ENCODE results near the gene RNF5. TPM values are rescaled to one million over a fixed set of nuclear protein-coding genes. Genes with fewer than 3 reads are reported as not detected.
A peak's percentile ranks its signal among the peaks of the same experiment; 100 is the strongest.

The RNF5 gene
- total and polyA plus RNA-seq, 9 of the 15 experiments (the other 6 are each of a cell fraction or from before 2014, with no cell fraction given) = 62.2 to 245 (median 129) TPM

- TF ChIP-seq, protein P1, sequence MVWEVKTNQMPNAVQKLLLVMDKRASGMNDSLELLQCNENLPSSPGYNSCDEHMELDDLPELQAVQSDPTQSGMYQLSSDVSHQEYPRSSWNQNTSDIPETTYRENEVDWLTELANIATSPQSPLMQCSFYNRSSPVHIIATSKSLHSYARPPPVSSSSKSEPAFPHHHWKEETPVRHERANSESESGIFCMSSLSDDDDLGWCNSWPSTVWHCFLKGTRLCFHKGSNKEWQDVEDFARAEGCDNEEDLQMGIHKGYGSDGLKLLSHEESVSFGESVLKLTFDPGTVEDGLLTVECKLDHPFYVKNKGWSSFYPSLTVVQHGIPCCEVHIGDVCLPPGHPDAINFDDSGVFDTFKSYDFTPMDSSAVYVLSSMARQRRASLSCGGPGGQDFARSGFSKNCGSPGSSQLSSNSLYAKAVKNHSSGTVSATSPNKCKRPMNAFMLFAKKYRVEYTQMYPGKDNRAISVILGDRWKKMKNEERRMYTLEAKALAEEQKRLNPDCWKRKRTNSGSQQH (CRISPR knock-in tag; IDR thresholded peaks at IDR 0.05) = peak; percentile 78
- TF ChIP-seq ZNF212 (CRISPR knock-in tag; IDR thresholded peaks at IDR 0.05) (no peak), CEBPG (CRISPR knock-in tag; IDR thresholded peaks at IDR 0.05) (no peak), CEBPG (tag; conservative IDR thresholded peaks at IDR 0.05 in 1 of 2, IDR thresholded peaks at IDR 0.05 in 1 of 2) (no peak), ZKSCAN1 (IDR thresholded peaks at IDR 0.05; ENCODE audit: low read depth, low read length) (no peak; the same call in 1 of the 2 replicates), NR2C2 (CRISPR knock-in tag; IDR thresholded peaks at IDR 0.05) (no peak), NR2C2 (tag; IDR thresholded peaks at IDR 0.05) (peak; percentile 87), KLF13 (tag; IDR thresholded peaks at IDR 0.05; ENCODE audit: borderline replicate concordance, low read depth) (peak; percentile 42; the same call in 1 of the 2 replicates), ZC3H8 (IDR thresholded peaks at IDR 0.05) (no peak), ZNF133 (CRISPR knock-in tag; IDR thresholded peaks at IDR 0.05) (no peak)
- TF ChIP-seq, protein P2, sequence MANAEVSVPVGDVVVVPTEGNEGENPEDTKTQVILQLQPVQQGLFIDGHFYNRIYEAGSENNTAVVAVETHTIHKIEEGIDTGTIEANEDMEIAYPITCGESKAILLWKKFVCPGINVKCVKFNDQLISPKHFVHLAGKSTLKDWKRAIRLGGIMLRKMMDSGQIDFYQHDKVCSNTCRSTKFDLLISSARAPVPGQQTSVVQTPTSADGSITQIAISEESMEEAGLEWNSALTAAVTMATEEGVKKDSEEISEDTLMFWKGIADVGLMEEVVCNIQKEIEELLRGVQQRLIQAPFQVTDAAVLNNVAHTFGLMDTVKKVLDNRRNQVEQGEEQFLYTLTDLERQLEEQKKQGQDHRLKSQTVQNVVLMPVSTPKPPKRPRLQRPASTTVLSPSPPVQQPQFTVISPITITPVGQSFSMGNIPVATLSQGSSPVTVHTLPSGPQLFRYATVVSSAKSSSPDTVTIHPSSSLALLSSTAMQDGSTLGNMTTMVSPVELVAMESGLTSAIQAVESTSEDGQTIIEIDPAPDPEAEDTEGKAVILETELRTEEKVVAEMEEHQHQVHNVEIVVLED (CRISPR knock-in tag; IDR thresholded peaks at IDR 0.05) = no peak; the same call in 1 of the 2 replicates
- TF ChIP-seq, protein P3, sequence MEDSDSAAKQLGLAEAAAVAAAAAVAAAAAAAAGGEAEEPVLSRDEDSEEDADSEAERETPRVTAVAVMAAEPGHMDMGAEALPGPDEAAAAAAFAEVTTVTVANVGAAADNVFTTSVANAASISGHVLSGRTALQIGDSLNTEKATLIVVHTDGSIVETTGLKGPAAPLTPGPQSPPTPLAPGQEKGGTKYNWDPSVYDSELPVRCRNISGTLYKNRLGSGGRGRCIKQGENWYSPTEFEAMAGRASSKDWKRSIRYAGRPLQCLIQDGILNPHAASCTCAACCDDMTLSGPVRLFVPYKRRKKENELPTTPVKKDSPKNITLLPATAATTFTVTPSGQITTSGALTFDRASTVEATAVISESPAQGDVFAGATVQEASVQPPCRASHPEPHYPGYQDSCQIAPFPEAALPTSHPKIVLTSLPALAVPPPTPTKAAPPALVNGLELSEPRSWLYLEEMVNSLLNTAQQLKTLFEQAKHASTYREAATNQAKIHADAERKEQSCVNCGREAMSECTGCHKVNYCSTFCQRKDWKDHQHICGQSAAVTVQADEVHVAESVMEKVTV (CRISPR knock-in tag; IDR thresholded peaks at IDR 0.05) = no peak
- TF ChIP-seq, protein P4, sequence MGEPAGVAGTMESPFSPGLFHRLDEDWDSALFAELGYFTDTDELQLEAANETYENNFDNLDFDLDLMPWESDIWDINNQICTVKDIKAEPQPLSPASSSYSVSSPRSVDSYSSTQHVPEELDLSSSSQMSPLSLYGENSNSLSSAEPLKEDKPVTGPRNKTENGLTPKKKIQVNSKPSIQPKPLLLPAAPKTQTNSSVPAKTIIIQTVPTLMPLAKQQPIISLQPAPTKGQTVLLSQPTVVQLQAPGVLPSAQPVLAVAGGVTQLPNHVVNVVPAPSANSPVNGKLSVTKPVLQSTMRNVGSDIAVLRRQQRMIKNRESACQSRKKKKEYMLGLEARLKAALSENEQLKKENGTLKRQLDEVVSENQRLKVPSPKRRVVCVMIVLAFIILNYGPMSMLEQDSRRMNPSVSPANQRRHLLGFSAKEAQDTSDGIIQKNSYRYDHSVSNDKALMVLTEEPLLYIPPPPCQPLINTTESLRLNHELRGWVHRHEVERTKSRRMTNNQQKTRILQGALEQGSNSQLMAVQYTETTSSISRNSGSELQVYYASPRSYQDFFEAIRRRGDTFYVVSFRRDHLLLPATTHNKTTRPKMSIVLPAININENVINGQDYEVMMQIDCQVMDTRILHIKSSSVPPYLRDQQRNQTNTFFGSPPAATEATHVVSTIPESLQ (CRISPR knock-in tag; IDR thresholded peaks at IDR 0.05) = no peak
- TF ChIP-seq, protein P5, sequence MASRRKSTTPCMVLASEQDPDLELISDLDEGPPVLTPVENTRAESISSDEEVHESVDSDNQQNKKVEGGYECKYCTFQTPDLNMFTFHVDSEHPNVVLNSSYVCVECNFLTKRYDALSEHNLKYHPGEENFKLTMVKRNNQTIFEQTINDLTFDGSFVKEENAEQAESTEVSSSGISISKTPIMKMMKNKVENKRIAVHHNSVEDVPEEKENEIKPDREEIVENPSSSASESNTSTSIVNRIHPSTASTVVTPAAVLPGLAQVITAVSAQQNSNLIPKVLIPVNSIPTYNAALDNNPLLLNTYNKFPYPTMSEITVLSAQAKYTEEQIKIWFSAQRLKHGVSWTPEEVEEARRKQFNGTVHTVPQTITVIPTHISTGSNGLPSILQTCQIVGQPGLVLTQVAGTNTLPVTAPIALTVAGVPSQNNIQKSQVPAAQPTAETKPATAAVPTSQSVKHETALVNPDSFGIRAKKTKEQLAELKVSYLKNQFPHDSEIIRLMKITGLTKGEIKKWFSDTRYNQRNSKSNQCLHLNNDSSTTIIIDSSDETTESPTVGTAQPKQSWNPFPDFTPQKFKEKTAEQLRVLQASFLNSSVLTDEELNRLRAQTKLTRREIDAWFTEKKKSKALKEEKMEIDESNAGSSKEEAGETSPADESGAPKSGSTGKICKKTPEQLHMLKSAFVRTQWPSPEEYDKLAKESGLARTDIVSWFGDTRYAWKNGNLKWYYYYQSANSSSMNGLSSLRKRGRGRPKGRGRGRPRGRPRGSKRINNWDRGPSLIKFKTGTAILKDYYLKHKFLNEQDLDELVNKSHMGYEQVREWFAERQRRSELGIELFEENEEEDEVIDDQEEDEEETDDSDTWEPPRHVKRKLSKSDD (conservative IDR thresholded peaks at IDR 0.05; ENCODE audit: low read length) = no peak
- TF ChIP-seq, protein P6, sequence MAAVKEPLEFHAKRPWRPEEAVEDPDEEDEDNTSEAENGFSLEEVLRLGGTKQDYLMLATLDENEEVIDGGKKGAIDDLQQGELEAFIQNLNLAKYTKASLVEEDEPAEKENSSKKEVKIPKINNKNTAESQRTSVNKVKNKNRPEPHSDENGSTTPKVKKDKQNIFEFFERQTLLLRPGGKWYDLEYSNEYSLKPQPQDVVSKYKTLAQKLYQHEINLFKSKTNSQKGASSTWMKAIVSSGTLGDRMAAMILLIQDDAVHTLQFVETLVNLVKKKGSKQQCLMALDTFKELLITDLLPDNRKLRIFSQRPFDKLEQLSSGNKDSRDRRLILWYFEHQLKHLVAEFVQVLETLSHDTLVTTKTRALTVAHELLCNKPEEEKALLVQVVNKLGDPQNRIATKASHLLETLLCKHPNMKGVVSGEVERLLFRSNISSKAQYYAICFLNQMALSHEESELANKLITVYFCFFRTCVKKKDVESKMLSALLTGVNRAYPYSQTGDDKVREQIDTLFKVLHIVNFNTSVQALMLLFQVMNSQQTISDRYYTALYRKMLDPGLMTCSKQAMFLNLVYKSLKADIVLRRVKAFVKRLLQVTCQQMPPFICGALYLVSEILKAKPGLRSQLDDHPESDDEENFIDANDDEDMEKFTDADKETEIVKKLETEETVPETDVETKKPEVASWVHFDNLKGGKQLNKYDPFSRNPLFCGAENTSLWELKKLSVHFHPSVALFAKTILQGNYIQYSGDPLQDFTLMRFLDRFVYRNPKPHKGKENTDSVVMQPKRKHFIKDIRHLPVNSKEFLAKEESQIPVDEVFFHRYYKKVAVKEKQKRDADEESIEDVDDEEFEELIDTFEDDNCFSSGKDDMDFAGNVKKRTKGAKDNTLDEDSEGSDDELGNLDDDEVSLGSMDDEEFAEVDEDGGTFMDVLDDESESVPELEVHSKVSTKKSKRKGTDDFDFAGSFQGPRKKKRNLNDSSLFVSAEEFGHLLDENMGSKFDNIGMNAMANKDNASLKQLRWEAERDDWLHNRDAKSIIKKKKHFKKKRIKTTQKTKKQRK (IDR thresholded peaks at IDR 0.05; ENCODE audit: borderline replicate concordance, low read depth, low read length) = no peak
Observed at GRCh38 chr6:32192608-32193039, 14.4 kb downstream of the RNF5 start, which contains the start of gene GPSM3 (continued).

Data from K562 (cell line).